GM21717 (cell line): ENCODE measurements around the gene BCAN.

Experiments used
- ATAC-seq: cut with Tn5 transposase; IDR thresholded peaks from one replicate; pipeline ENCODE4 v1.9.1; 2021; ENCODE audit warnings: mild to moderate bottlenecking, moderate library complexity; ENCODE audit not compliant: unreplicated experiment

Gene BCAN

DNA sequence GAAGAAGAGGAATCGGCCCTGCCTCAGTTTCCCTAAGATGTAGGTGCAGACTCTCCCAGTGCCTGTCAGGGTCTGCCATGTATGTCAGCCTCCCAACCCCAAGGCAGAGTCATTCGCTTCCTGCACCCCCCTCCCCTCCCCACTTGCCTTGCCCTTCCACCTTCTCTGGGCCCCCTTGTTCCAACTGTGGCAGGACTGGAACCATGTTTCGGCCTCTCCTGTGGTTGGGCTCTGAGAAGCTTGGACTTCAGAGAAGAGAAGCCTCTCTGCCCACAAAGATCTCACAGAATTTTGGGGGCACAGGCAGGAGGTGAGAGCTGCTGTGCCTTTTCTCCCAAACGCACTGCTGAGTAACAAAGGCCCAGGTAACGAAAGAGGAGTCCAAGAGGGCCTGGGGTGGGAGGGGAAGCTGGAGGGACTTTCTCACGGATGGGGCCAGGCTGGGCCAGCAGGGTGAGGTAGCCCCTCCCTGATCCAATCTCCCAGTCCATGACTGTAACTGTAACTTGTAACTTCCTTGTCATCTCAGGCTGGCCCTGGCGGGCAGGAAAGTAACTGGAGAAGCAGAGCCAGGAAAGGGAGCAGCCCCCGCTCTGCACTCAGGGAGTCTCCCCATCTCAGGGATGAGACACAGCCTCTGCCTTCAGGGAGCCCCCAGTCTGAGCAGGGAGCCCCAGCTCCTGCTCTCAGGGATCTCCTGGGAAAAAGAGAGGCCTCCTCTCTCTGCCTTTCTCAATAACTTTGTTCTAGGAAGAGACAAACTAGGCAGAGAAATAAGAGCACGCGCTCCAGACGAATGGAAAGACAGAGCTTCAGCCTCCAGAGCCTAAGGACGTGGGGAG is 52.2 kb downstream of the BCAN start:
- no peak for ATAC-seq

DNA sequence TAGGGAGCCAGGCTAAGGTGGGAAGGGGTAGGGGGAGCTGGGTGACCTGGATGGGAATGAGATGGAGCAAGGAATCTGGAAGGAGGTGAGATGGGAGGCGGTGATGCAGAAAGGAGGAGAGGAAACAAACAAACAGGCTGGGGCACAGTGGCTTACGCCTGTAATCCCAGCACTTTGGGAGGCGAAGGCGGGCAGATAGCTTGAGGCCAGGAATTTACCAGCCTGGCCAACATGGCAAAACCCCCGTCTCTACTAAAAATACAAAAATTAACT is 52.7 kb downstream of the BCAN start:
- ATAC-seq: no peak

DNA sequence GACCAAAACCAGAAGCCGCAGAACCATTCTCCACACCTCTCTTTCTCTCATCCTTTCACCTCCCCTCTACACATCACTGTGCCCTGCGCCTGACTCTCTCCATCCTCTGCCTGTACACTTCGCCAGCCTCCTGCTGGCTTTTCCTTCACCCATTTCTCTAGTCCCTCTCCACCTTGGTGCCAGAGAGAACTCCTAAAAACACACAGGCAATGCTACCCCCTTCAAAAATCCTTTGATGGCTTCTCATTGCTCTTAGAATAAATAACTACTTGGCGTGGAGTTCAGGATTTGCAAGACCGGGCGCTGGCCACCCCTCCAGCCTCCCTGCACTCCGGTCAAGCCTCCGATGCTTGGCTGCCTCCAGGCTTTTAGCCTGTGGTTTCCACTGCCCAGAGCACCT is 54.8 kb downstream of the BCAN start:
- ATAC-seq: no peak

DNA sequence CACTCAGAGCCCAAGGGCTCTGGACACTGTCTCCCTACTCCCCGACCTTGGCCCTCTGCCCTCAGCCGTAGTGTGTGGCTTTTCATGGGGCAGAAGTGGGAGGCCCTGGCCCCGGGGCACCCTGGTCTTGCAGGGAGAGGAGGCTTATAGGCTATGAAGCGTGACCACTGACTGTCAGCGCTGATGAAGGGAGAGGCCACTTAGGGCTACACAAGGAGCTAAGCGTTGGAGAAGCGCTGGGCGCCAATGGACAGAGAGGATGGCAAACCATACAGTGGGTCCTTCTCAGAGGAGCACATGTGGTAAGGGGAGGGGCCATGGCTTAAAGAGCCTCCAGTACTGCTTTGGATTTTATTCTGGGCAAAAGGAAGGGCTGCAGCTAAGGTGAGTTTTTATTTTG is 55.6 kb downstream of the BCAN start:
- no peak for ATAC-seq

DNA sequence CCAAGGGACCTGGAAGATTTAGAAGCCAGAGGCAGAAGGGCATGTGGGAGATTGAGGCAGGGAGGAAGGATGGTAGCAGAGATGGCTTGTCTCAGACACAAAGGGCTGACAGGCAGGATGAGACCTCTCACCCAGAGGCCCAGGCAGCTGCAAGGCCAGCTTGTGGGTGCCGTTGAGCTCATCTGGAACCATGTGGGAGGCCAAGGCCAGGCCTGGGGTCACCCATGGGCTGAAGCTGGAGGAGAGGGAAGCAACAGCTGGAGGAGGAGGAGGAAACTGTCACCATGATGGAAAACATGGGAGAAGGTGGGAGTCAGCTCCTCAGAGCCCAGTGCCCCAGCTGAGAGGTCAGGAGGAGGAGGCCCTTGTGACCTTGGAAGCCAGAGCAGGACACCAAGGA is 57.1 kb downstream of the BCAN start:
- no peak for ATAC-seq

DNA sequence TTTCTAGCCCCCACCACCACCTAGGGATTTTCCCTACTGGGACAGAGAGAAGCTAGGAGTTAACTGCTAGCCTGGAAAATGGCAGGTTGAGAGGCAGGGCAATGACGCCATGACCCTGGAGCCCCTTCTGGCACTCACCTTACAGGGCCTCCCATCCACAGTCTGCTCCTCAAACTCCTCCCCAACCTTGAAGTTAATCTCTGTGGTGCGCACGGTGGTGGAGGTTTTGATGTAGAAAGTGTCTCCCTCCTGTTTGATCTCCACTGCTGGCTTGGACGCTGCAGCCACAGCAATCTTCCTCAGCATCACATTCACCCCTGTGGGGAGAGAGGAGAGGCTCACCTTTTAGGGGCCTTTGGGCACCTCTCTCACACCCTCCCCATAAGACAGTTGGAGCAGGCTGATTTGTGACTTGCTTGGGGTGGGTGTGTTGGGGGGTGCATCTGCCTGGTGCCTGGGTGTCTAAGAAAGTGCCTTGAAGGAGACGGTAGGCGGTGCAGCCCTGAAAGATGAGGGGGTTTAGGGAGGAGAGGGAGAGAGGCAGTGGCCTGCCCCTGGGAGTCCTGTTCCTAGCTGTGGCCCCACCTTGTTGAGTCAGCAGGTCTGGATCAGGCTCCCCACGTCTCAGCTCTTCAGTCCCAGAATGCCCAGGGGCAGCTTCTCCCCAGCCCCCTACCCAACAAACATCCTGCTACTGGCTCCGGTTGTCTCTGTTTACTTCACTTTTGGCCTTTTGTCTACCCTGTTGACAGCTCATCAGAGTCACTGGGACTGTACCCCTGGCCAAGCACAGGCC is 59.0 kb downstream of the BCAN start:
- no peak for ATAC-seq

DNA sequence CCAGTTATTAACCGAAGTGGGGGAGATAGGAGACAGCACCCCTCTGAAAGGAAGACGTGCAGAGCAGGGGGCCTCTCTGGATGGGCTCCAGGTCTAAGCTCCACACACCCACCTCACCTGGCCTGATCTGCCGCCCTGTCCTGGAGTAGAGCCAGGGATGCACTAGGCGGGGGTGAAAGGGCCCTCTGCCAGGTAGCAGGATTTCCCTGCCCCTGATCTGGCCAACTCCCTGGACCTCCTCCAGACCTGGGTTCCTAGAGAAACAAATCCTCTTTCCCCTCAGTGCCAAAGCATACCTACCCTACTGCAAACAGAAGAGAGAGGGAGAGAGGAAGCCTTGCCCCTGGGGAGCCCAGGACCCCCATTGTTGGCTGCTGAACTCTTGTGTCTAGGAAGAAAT is 61.4 kb downstream of the BCAN start:
- ATAC-seq: no peak

DNA sequence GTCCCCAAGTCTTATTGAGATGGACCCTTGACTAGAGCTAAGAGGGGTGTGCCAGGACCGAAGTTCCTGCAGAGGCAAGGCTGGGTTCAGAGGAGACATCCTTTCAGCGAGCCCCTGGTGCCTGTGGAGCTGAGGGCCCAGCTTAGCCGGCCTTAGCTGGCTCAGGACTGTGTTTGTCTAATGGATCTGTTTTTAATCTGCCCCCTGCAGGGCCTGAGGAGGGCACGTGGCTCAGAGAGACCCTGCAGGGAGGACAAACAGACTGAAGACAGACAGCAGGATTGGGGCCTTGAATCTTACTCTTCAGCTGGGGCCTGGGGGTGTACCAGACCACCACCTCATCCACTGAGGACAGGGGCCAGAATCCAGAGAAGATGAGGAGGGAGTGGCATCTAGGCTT is 61.8 kb downstream of the BCAN start:
- ATAC-seq: no peak

DNA sequence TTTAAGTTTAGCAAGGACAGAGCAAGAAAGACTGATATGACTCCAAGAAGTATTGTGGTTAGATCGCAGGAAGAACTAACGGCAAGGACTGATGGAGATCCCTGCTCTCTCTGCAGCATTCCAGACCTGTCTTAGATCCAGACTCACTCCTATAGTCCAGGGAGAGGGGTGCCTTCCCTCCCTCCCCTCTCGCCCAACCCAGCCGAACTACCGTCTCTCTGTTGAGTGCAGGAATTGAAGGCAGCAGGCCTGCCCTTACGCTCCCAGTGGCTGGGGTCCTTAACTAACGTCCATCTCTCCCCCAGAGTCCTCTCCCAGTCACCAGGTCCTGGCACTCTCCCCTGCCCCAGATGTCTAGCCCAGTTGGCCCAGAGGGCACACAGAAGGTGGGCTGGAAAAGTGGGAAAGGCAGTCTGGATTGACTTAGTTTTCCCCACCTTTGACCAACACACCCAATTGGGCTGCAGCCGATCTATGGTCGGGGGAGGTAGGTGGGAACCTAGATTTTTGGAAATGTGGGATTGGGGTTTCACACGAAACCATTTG is 62.3 kb downstream of the BCAN start:
- no peak for ATAC-seq

DNA sequence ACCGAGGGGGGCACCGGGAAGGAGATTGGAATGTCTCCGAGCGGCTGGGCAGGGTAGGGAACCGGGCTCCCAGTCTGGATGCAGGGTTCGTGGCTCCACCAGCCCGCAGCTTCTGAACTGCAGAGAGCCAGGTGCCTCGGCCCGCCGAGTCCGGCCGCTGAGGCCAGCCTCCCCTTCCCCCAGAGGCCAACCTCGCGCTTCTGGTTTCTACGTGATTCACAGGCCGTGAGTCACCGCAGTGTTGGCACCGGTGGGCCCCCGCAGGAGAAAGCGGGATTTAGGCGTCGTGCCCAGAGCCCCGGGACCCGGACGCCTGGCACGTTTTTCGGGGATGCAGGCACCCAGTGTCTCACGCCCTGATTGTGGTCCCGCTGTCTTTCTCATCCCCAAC is 63.0 kb downstream of the BCAN start:
- ATAC-seq: no peak

DNA sequence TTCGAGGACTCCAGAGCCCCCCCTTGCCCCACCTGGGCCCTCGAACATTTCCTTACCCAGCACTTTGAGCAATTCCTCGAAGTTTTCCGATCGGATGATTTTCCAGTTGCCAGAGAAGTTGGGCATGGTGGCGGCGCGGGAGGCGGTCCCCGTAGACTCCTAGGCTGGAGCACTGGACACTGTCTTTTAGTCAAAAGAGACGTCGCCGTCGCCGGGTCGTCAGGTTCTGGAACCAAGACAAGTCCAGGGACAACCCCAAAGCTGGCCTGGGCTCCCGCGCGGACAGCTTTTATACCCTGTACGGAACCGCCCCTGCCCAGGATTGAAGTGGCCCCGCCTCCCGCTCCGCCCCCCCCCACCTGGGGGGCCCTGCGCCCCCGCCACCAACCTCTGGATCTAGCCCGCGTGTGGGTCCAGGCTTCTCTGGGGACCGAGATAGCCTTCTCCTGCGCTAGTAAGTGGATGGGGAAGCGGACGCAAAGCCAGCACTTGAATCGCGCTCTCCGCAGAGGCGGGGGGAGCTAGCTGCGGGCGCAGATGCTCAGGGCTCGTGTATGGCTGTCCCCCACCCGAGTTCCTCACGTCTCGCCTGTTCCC is 63.5 kb downstream of the BCAN start, which contains the start of gene CRABP2:
TSS of gene CRABP2 (minus strand) at position 263 of the 597 bp plus-strand sequence. CDS start at position 126, 137 bp downstream.
- ATAC-seq: no peak

DNA sequence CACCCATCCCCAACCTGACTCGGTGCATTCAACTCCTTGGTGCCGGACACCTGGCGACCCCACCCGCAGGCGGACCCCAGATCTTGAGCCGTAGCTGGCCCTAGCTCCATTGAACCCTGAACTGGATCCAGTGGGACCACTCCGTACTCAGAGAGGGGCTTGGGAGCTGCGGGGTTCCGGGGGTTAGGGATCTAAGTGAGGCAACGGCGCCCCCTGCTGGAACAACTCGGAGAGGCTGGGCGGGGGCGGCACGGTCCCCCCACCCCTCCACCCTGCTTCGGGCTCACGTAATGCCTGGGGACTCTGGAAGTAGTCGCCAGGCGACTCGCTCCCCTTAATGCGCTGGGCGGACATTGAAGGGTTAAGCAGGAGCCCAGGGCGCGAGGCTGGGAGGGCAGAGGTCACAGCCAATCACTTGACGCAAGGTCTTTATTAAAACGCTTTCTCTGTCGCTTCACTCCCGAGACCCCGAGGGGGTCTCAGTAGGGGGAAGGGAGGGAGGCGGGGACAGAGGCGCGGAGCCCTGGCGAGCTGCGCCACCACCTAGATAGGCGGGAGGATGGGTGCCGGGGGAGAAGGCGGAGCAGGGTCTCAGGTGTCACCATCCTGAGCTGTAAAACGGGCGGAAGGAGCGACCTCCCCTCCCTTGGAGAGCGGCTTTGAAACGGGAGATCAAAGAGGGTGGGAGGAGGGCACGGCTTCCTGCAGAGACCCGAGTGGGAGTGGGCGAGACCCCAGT is 64.2 kb downstream of the BCAN start:
- ATAC-seq: no peak

DNA sequence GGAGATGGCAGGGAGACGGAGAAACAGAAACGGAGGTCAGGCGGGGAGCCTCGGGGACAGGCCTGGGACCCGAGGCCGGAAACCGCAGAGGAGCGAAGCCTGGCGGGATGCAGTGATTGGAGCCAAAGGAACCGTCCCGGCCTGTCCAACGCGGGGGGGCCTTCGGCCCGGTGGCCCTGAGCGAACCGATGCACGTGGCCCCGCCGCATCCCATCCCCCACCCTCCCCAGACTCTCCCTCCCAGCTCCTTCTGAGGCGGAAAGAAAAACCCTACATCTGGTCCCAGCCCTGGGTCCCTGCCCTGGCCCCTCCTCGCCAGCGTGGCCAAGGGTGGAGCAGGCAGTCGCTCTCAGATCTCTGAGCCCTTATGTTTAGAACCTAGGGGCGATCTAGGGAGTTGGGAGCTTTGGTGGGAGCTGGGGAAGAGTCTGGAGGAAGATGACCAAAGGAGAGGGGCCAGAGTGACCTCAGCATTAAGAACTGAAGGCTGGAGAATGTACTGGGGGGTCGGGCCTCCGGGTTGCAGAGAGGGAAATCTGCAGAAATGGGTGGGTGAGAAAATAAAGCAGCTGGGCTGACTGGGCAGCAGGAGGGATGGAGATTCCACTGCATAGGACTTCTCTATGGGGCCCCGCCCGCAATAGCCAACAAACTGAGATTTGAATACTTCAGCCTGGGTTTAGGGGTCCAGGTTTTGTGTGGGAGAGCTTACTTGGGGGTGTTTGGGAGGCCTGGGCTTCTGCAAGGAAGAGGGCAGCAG is 64.9 kb downstream of the BCAN start:
- ATAC-seq: no peak

DNA sequence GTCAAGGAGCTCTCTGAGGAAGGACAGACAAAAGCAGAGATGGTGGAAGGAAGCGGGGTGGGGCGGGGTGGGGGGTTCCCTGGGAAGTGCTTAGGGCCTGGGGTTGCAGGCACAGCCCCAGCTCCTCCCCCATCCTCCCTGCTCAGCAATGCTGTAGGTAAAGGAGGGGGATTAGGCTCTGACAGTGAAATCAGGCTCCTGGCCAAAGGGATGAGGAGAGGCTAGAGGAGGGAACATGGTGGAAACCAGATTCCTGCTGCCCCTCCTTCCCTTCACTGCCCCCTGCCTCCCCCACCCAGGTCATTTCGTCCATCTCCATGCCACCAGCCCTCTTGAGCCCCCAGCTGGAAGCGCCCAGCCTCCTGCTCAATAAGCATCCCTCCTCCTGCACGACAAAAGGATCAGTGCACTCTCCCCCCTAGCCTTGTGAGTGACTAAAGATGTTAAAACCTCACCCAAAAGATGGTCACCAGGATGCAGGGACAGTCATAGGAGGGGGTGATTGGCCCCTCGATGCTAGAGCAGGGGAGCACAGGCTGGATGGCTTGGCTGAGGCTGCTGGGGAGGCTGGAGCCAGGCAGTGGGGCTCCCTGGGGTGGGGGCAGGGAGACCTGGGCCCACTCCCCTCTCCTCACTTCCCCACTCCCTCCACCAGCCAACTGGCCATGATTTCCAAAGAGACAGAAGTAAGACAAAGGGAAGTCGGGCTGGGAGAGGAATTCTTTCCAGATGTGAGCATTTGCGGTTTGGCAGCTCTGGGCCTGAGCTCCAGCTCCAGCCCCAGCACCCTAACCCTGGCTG is 65.7 kb downstream of the BCAN start:
- no peak for ATAC-seq

DNA sequence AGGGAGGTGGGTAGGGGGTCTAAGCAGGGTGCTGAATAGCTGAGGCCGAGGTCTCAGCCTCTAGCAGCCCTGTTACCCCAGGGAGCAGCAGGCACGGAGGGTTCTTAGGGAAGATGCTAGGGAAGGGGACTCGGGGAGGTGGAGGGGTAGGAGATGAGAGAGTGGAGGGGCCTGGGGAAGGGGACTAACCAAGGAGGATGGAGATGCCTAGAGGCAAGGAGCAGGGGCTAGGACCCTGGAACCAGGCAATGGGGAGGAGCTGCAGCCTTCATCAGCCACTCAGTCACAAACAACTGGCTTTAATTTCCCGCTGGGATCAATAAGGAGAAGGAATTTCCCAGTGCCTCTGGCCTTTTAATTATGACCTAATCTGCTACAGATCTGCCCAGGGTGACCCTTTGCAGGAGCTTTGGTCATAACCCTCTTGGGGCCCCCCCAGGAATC is 66.3 kb downstream of the BCAN start:
- ATAC-seq: no peak

DNA sequence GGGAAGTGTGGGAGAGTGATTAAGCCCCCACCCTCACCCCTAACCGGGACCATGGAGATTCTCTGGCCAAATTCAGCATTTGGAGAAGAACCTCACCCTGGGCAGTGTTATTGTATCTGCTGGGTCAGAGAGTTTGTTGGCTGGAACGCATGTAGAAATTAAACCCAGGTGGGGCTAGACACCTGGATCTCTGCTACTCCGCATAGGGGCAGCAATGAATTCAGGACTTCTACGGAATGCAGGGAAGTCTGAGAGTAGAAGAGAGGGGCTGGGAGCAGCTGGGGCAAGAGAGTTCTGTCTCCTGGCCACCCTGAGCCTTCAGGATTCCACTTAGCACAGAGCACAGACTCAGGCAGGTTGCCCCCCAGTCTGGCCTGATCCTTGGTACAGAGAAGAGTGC is 67.1 kb downstream of the BCAN start:
- no peak for ATAC-seq
